ENCODE results near the gene LHX6.

LHX6 gene

DNA sequence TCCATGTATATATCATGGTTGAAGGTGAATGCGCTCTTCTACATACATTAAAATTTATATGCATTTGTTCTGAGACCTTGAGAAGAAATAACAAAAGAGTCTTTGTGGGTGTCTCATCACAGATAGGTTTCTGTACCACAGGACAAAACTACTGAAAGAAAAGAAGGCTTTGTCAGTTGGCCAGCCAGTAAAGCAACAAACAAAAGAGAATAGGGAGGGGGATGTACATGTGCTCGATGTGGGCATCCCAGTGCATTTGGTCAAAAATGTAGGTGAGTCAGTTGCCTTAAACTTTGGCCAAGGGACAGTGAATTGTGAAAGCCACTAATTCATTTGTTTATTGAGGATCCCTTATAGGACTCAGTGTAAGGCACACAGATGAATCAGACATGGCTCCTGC, 22.6 kb upstream of the LHX6 start:
- TF ChIP-seq, protein P1, sequence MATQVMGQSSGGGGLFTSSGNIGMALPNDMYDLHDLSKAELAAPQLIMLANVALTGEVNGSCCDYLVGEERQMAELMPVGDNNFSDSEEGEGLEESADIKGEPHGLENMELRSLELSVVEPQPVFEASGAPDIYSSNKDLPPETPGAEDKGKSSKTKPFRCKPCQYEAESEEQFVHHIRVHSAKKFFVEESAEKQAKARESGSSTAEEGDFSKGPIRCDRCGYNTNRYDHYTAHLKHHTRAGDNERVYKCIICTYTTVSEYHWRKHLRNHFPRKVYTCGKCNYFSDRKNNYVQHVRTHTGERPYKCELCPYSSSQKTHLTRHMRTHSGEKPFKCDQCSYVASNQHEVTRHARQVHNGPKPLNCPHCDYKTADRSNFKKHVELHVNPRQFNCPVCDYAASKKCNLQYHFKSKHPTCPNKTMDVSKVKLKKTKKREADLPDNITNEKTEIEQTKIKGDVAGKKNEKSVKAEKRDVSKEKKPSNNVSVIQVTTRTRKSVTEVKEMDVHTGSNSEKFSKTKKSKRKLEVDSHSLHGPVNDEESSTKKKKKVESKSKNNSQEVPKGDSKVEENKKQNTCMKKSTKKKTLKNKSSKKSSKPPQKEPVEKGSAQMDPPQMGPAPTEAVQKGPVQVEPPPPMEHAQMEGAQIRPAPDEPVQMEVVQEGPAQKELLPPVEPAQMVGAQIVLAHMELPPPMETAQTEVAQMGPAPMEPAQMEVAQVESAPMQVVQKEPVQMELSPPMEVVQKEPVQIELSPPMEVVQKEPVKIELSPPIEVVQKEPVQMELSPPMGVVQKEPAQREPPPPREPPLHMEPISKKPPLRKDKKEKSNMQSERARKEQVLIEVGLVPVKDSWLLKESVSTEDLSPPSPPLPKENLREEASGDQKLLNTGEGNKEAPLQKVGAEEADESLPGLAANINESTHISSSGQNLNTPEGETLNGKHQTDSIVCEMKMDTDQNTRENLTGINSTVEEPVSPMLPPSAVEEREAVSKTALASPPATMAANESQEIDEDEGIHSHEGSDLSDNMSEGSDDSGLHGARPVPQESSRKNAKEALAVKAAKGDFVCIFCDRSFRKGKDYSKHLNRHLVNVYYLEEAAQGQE (IDR thresholded peaks at IDR 0.05; ENCODE audit: insufficient read depth in 1 of 2, low read depth in 2 of 2, low read length in 2 of 2) = no peak
- TF ChIP-seq TAF1 (IDR thresholded peaks at IDR 0.05; ENCODE audit: borderline replicate concordance, insufficient read depth, low read length) = no peak
- TF ChIP-seq POLR2AphosphoS5 (IDR thresholded peaks at IDR 0.05; ENCODE audit: low read depth, low read length) = no peak

DNA sequence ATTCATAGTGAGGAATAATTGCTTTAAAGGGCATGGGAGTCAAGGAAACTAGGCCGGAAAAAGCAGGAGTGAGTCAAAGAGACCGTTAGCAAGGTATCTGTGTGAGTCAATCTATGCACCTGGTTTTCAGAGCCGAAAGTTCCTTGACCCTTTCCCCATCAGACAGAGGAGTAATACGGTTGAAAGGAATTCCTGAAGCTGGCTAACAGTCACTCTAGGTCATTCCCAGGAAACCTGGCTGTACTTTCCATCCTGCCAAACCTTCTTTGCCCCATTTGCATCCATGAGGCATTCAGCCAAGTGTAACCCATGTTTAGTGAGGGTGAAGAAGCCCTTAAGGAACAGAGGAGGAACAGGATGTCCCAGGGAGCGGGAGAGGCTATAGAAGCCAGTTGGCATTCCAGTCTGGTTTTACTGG, 19.7 kb upstream of the LHX6 start:
- TF ChIP-seq FOXP2 (optimal IDR thresholded peaks at IDR 0.05; ENCODE audit: borderline replicate concordance, extremely low read depth, extremely low read length, insufficient read depth) (no peak), TAF1 (IDR thresholded peaks at IDR 0.05; ENCODE audit: borderline replicate concordance, insufficient read depth, low read length) (no peak), POLR2AphosphoS5 (IDR thresholded peaks at IDR 0.05; ENCODE audit: low read depth, low read length) (no peak), SIN3A (IDR thresholded peaks at IDR 0.05; ENCODE audit: borderline replicate concordance, insufficient read depth, low read length) (no peak)
- TF ChIP-seq, protein P1 (IDR thresholded peaks at IDR 0.05; ENCODE audit: insufficient read depth in 1 of 2, low read depth in 2 of 2, low read length in 2 of 2) = no peak

DNA sequence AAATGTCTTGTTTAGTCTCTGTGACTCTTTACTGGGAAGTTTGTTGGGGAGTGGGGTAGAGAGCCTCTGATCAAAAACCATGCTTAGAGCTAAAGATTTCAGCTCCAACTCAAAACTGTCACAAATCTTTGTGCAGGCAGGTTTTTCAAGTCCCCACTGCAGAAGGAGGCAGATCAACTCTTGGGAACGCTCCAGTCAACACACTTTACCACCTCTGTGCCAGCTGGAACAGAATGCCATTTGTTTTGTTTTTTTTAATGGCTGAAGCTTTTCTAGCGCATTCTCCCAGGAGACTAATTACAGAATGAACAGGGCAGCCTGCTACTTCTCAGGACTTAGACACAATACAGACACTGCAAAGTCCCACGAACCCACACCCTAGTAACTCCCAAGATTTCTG, 17.9 kb upstream of the LHX6 start:
- TF ChIP-seq SIN3A (IDR thresholded peaks at IDR 0.05; ENCODE audit: borderline replicate concordance, insufficient read depth, low read length) (no peak), FOXP2 (optimal IDR thresholded peaks at IDR 0.05; ENCODE audit: borderline replicate concordance, extremely low read depth, extremely low read length, insufficient read depth) (no peak), POLR2AphosphoS5 (IDR thresholded peaks at IDR 0.05; ENCODE audit: low read depth, low read length) (no peak), TAF1 (IDR thresholded peaks at IDR 0.05; ENCODE audit: borderline replicate concordance, insufficient read depth, low read length) (no peak)
- TF ChIP-seq, protein P1 (IDR thresholded peaks at IDR 0.05; ENCODE audit: insufficient read depth in 1 of 2, low read depth in 2 of 2, low read length in 2 of 2) = no peak

DNA sequence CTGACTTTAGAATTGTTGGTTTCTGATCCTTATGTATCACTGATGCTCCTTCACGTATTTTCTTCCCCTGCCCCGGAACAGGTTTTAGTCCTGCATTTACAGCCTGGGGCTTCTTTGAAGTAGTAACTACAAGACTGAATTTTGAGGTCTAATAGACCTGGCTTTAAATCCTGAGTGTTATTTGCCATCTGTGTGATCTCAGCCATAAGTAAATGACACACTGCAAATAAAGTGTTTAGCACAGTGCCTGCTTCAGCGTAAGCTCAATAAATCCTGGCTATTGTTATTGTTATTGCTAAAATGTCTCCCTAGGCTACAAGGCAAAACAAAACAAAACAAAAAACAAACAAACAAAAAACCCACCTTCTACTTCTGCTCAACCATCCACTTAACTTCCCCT, 15.6 kb upstream of the LHX6 start:
- TF ChIP-seq FOXP2 (optimal IDR thresholded peaks at IDR 0.05; ENCODE audit: borderline replicate concordance, extremely low read depth, extremely low read length, insufficient read depth) (no peak), TAF1 (IDR thresholded peaks at IDR 0.05; ENCODE audit: borderline replicate concordance, insufficient read depth, low read length) (no peak), POLR2AphosphoS5 (IDR thresholded peaks at IDR 0.05; ENCODE audit: low read depth, low read length) (no peak), SIN3A (IDR thresholded peaks at IDR 0.05; ENCODE audit: borderline replicate concordance, insufficient read depth, low read length) (no peak)
- TF ChIP-seq, protein P1 (IDR thresholded peaks at IDR 0.05; ENCODE audit: insufficient read depth in 1 of 2, low read depth in 2 of 2, low read length in 2 of 2) = no peak

DNA sequence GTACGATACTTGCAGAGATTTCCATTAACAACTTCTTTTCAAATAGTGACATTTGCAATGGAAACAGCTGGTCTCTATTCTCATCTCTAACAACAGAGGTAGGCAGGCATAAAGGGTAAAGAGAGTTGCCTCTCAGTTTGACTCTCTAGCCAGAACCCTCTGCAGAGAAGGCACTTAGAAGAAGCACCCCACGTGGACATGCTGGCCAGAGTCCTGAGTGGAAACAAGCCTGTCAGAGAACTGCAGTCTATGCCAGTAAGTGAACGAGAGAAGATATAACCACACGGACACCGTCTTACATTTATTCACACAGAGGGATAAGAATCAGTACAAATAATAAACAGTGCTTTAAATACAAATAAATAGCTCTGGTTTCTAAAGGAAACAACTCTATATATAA, 11.0 kb upstream of the LHX6 start:
- TF ChIP-seq FOXP2 (optimal IDR thresholded peaks at IDR 0.05; ENCODE audit: borderline replicate concordance, extremely low read depth, extremely low read length, insufficient read depth) = no peak
- no peak for TF ChIP-seq SIN3A (IDR thresholded peaks at IDR 0.05; ENCODE audit: borderline replicate concordance, insufficient read depth, low read length)

Data from PFSK-1 (cell line).